Stimulated activated CD4-positive, alpha-beta T cell treated with anti-CD3 and anti-CD28 coated beads, Interleukin-15, amount 100 ng/mL, for 1 hour (primary cell): ENCODE data around the gene COL19A1.
"Not testable (repeated sequence)": the region's sequence is repeated elsewhere in the genome, so short reads cannot be mapped to it uniquely, and the experiment has no call there.

Source experiments
- DNase-seq, 2 donors: peaks; one replicate each; pipeline ENCODE4 v3.0.0-alpha.2; 2020; ENCODE audit warnings: low read depth in 1 of 2, low spot score in 1 of 2

The COL19A1 gene

DNA sequence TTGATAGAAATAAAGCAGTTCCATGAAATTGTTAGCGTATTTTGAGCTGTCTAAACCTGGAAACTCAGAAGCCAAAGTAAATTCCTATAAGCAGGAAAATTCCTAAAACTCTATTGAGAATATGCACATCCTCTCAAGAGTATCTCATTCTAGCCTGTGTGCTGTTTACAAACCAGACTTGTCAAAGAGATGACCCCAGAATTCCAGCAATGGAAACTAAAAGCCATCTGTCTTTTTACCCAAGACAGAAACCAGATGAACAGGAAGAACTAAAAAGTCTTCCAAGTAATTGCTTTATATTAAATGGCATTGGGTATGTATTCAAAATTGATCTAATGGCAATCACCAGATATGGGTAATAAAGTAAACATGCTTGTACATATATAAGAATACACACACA is 92.6 kb downstream of the COL19A1 start:
- no peak for DNase-seq

DNA sequence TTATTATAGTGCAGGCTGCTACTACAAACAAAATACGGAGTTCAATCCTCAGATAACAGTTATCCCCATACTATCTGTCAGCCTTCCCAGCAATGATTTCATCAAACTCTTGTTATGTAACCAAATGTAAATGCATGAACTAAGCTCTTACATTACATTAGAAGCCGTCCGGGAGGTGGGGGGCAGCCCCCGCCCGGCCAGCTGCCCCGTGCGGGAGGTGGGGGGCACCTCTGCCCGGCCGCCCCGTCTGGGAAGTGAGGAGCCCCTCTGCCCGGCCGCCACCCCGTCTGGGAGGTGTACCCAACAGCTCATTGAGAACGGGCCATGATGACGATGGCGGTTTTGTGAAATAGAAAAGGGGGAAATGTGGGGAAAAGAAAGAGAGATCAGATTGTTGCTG is 99.6 kb downstream of the COL19A1 start:
- not testable (repeated sequence) for DNase-seq

DNA sequence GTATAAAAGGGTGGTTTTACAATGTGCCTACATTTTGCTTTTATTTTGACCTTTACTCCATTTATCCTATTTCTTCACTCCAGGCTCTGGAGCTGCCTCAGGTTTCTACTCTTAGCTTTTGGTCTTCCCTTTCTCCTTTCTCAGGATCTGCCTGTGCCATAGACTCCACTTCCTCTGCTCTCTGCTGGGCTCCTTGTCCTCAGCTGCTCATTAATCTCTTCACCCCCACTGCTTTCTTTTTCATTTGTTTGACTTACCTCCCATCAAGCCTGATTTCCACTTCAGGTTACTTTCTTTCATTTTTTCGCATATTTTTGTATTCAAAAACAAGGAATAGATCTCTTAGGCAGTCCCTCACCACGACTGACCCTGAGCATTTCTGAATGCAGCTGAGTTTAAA is 106.8 kb downstream of the COL19A1 start:
- DNase-seq = no peak

DNA sequence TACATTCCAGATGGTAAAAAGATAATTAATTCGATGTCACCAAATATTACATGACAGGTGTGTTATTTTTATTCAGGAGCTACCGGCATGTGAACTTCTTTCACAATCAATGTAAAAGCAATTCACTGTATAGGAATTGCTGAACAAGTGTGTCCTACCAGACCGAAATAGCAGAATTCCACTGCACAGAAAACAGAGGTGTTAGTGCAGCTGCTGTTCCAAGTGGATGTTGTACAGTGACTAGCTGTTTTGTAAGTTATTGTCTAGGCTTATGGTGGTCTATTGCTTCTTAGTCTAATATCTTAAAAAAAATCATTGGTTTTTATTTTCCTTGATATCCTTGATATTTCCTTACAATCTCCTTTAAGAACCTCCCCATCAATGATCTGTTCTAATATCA is 107.4 kb downstream of the COL19A1 start:
- no peak for DNase-seq

DNA sequence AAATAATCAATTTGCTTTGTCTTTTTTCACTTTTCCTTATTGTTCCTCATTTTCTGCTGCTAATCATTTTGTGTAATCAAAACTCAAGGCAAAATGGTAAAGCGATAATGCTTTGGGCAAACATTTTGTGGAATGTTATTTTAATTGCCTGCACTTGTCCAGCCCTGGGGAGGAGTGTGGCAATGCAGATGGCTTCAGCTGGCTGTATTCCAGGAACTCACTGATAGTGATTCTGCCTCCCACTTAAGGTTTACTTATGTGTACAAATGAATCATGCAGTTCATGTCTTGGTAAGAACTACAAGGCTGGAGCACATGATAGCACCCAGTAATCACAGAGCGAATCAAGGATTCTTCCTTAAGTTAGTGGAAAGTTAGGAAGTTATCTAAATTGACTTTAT is 107.8 kb downstream of the COL19A1 start:
- no peak for DNase-seq

DNA sequence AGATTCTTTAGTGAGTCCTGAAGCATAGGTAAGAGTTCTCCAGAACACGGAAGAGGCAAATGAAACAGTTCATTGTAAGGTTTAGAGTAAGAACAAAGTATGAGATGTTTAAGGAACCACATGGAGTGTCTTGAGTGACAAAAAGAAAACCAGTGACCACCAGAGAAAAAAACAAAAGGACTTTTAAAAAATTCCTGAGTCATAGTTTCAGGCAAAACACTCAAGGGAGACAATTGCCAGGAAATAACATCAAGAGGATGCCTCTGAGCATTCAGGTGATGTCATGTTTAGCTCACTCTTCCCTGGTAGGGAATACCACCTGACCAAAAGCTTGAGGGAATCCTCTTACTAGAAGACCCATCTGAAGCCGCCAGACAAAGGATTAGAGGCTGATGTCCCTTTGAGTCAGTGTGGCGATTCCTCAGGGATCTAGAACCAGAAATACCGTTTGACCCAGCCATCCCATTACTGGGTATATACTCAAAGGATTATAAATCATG is 110.3 kb downstream of the COL19A1 start:
- DNase-seq = no peak

DNA sequence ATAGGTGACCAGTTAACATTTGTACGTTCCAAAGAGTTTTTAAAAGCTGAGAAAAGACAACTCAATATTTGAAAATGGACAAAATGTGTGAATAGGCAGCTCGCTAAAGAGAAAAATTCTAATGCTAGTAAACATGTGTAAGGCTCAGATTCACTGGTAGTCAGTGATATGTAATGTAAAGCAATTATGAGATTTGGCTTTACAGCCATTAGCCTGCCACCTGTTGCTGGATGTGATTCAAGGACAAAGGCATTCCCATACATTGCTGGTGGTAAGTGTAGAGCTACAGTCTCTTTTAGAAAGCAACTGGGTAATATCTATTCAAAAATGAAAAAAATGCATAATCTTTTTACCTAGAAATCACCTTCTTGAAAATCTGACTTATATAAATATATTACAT is 114.3 kb downstream of the COL19A1 start:
- DNase-seq = no peak

DNA sequence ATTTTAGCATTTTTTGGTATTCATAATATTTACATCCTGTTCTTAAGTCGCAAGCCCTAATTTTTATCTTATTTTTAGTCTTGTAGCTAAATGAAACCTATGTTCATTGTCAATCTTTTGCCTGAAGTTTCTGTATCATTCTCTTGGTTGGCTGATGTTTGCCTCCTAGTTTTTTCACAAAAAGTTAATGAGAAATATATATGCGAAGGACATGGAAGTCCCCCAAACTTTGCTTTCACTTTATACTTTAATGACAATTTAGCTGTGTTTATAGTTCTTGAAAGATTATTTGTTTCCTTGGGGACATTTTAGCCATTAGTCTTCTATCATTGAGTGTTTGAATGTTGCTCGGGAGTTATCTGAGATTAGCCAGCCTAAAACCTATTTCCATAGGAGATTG is 118.2 kb downstream of the COL19A1 start:
- no peak for DNase-seq

DNA sequence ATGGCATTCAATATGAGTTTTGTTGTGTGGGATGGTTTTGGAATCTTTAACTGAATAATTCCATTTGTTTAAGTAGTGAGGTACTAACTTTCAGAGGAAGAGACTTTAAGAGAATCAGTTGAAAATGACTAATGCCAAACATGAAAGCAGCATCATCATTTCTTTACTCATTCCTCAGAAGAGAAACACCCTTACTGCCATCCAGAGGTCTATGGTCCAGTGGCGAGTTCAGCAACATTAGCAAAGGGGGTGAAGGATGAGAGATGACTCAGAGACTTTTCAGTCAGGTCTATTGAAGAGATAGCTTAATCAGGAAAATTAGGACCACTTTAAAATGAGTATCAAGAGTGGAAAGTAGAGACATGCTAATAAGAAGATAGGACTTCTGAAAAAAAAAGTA is 118.8 kb downstream of the COL19A1 start:
- DNase-seq = no peak

DNA sequence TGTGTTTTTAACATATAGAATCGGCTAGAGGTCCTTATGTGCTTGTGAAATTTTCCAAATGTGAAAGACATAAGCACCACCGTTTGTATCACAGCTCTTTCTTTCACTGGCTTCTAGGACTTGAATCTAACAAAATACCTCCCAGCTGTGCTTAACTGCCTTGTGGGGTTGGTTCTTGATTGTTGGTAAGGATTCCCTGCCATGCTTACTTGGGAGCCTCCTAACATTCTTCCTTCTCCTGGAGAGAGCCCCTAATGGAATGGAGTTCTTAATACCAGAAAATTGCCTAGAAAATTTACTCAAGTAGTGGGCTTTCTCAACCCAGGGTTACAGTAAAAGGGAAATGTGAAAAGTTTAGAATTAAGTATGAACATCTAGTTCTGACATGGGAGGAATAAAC is 121.2 kb downstream of the COL19A1 start:
- DNase-seq = no peak

DNA sequence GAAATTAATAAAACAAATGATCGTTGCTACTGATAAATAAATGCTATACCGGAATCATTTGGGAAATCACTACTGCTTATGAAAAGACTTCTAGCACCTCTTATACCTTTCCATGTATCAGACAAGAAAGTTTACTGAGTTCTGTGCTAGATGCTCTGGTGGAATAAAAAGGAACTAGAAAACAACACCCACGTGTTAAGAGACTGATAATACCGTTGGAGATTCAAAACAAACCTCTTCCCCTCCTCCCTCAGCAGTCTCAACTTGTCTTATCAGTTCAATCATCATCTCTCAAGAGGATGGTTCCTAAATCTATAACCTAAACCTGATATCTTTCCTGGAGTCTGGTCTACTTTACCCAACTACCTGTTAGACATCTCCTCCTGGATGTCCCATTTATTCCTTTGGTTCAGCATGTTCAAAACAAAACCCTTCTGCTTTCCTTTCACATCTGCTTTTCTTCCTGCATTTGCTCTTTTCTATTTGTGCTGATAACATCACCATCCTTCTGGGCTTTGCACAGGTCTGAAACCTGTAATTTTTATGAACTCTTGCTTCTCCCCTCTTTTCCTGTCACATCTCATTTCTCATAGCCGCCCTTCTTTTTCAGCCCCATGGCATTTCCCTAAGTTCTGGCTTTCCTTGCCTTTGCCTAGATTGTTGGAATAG is 122.2 kb downstream of the COL19A1 start:
- no peak for DNase-seq

DNA sequence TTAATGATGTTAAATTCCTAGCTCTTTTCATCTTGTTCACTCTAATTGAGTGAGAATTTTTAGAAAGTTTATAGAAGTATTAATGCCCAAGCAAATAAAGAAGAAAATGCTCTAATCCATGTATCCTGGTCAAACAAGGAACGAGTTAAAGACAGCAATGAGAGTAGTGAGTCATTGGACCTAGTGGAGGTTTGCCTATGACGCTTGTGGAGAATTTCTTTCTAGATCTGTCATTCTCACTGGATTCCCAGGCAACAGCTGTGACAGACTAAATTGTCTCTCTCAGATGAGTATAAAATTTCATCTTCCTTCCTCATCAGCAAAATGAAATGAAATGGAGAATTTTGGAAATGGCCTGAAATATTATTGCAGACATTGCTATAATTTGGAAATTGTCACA is 127.9 kb downstream of the COL19A1 start:
- DNase-seq = no peak

DNA sequence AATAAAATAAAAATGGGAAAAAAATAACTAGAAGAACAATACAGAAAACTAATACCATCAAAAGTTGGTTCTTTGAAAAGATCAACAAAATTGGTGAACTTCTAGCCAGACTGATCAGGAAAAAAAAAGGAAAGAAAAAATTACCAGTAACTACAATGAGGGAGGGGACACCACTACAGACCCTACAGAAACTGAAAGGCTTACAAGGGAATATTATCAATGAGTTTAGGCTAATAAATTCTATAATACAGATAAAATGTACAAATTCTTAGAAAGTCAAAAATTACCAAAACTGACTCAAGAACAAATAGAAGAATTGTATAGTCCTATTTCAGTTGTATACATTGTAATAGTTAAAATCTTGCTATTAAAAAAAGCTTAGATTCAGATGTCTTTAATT is 141.8 kb downstream of the COL19A1 start:
- no peak for DNase-seq

DNA sequence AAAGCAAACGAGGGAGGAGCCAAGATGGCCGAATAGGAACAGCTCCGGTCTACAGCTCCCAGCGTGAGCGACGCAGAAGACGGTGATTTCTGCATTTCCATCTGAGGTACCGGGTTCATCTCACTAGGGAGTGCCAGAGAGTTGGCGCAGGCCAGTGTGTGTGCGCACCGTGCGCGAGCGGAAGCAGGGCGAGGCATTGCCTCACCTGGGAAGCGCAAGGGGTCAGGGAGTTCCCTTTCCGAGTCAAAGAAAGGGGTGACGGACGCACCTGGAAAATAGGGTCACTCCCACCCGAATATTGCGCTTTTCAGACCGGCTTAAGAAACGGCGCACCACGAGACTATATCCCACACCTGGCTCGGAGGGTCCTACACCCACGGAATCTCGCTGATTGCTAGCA is 144.0 kb downstream of the COL19A1 start:
- DNase-seq = not testable (repeated sequence)

DNA sequence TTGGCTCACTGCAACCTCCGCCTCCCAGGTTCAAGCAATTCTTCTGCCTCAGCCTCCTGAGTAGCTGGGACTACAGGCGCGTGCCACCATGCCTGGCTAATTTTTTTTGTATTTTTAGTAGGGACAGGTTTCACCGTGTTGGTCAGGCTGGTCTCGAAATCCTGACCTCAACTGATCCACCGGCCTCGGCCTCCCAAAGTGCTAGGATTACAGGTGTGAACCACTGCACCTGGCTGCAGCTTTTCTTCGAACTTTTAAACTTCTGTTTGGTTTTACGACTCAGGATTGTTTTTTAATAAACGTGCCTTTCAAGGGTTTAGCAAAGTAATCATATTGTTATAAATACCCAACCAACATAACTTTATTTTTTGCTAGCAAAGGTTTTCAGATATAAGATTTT is 156.8 kb downstream of the COL19A1 start:
- DNase-seq = not testable (repeated sequence)

DNA sequence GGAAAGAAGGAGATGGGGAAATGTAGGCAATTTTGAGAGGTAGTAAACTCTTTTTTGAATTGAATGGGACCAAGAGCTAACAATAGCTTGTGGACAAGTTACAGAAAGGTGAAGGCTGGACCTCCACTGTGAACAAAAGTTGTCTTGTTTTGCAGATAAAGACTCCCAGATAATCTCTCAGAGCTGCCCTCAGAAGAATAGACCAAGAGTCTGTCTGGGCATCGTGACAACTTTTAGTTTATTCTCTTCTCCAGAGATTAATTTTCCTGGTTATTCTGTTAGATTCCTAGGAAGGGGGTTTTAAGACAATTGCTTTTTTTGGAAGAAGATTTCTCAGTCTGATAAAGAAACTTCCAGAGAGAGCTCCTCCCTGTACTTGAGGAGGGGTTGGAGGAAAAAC is 161.9 kb downstream of the COL19A1 start:
- no peak for DNase-seq

DNA sequence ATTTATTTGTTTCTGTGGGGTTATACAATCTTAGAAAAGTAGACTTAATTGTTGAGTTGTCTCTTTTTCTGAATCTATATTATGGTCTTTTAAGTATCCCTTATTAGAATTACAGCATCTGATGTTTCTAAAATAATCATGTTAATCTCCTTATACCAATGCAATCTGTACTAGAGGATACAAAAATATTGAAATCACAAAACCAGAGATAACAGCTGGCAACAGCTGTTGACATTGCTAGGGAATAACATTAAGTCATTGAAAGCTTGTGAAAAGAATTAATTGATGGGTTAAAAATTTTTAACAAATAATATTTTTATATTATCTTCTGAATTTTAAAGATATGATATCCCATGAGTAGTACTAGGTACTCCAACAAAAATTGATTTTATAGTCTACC is 162.6 kb downstream of the COL19A1 start:
- no peak for DNase-seq

DNA sequence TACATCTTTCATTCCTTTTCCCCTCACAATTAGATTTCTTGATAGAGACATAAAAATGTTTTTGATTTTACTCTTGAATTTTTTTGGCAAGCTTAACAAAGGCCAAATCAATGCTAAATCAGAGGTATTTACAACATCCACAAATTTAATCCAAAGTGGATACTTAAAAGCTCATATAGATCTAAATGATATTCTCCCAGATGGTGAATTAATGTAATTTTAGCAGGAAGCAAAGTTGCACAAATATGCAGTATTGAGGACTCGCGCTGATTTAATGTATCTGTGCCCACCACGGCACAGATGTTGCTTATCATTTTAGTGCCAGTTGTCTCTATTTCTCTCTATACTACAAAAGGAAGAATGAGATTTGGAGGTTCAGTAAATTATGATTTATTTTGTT is 167.4 kb downstream of the COL19A1 start:
- no peak for DNase-seq

DNA sequence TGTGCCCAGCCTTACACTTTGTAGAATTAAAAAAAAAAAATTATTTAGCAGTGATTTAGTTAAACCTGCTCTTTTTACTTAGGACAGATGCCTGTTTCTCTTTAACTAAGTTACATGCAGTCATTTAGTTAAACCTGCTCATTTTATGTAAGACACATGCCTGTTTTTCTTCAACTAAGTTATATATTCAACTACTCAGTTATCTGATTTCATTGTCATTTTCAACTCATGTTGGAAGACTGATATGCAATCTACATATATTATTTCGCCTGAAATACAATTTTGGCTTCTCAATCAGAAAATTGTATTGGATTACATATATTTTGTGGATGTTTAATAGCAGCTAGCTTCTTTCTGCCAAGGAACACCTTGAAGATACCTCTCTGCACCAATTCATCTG is 171.1 kb downstream of the COL19A1 start:
- no peak for DNase-seq

DNA sequence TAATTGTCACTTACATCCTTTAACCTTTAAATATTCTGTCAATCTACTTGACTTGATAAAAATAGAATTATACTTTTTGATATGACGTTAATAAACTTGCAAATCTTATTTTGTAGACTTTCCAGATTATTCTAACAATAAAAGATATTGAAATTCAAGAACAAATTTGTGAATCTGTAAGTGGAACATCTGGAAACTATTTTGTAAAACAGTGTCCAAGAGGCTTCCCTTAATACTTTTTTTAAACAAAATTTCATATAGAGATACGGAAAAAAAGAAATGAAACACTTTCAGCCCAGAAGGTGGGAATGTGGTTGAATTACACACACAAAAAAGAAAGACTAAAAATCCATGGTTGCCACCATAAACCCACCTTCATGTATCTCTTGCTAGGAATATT is 174.4 kb downstream of the COL19A1 start:
- no peak for DNase-seq

DNA sequence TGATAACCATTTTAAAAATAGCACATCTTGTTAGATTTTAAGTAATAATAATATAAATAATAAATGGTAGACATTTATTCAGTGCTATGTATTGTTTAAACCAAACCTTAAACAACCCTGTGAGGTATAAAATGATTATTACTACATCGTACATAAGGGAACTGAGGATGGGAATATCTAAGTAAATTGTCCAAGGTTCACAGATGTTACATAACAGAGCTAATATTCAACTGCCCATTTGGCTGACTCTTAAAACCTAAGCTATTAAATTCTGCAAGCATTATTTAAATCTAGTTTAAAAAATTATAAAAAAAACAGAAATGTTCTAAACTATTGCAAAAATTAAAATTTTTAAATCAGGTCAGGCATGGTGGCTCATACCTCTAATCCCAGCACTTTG is 175.1 kb downstream of the COL19A1 start:
- DNase-seq = no peak

DNA sequence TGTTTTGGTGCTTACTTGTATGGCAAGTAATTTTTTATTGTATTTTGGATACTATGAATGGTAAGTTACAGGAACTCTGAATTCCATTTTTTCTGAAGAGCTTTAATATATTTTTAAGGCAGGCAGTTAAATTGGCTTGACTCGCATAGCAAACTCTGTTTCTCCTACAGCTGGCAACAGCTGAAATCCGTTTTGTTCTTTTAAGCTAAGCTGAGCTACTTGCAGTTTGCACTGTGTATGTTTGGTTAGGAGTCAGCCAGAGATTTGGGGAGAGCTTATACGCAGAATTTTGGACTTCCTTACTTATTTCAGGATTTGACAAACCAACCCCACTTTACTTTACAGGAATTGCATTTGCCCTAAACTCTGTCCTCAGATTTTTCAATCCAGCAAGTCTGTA is 179.1 kb downstream of the COL19A1 start:
- DNase-seq = no peak
